Activated T-cell treated with anti-CD3 and anti-CD28 coated beads, Interleukin-2, amount 50 U/mL, for 72 hours (primary cell): Measurements from ENCODE around the gene TMEM50B. TPM values are rescaled to one million over a fixed set of nuclear protein-coding genes. Genes with fewer than 3 reads are reported as not detected.
"Not testable (repeated sequence)": the region's sequence is repeated elsewhere in the genome, so short reads cannot be mapped to it uniquely, and the experiment has no call there.

Source experiments
- ATAC-seq, 2 donors: fragments of 150-1000 bp; cut with Tn5 transposase; replicated peaks in 1 of 2; 2 replicates each; pipeline ENCODE4 v1.10.0; 2021; ENCODE audit warnings: moderate library complexity in 2 of 2, mild to moderate bottlenecking in 1 of 2
- DNase-seq, 2 donors: peaks; one replicate each; pipeline ENCODE4 v3.0.0; 2021 to 2022; ENCODE audit warnings: mixed read lengths in 1 of 2
- H3K27ac Mint-ChIP-seq: one replicate; pipeline ENCODE4 v1.8.0; 2022; ENCODE audit warnings: mild to moderate bottlenecking, moderate library complexity, mixed read lengths
- H3K27me3 Mint-ChIP-seq: one replicate; pipeline ENCODE4 v1.8.0; 2022; ENCODE audit warnings: low read depth, mixed read lengths
- H3K36me3 Mint-ChIP-seq, 2 donors: one replicate each; pipeline ENCODE4 v1.8.0; 2022; ENCODE audit warnings: mixed read lengths in 2 of 2, mild to moderate bottlenecking in 1 of 2; ENCODE audit not compliant: insufficient read depth in 2 of 2
- H3K4me1 Mint-ChIP-seq: one replicate; pipeline ENCODE4 v1.8.0; 2022; ENCODE audit warnings: low read depth, mixed read lengths
- H3K4me3 Mint-ChIP-seq, 2 donors: one replicate each; pipeline ENCODE4 v1.8.0; 2022; ENCODE audit warnings: mild to moderate bottlenecking in 2 of 2, mixed read lengths in 2 of 2, moderate library complexity in 2 of 2
- H3K9me3 Mint-ChIP-seq, 2 donors: one replicate each; pipeline ENCODE4 v1.8.0; 2022; ENCODE audit warnings: mixed read lengths in 2 of 2
- total RNA-seq, 2 donors: library from RNA; stranded (reverse); gene quantifications; one replicate each; pipeline ENCODE4 v1.2.3, GENCODE V29; 2022

Gene TMEM50B
- total RNA-seq, 2 donors from 2014 or later, result 18.1 to 27.2 TPM

DNA sequence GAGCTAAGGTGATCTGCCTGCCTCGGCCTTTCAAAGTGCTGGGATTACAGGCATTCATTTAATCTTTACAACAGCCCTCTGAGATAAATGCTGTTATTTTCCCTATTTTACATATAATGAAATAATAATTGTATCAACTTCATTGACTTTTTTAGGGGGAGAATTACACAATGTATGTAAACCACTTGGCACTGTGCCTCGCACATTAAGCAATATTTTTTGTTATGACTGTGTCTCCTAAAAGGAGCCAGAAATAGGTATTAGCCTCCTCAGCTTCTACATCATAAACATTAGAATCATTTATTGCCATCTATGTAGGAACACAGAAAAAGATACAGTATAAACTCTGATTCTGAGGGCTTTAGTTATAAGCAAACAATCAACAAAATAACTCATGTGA lies 12.8 kb upstream of the TMEM50B start:
- H3K4me3 Mint-ChIP-seq, result peak overlapping the region; percentile 32 to 87
- H3K27me3 Mint-ChIP-seq, result no peaks in the 10 kb centered on the region
- no peaks in the 10 kb centered on the region for H3K9me3 Mint-ChIP-seq
- DNase-seq, result no peak
- H3K4me1 Mint-ChIP-seq, result peaks cover 18% of the 10 kb centered on the region
- ATAC-seq, result no peak
- no peak overlapping the region for H3K27ac Mint-ChIP-seq
- no peaks in the 10 kb centered on the region for H3K36me3 Mint-ChIP-seq

DNA sequence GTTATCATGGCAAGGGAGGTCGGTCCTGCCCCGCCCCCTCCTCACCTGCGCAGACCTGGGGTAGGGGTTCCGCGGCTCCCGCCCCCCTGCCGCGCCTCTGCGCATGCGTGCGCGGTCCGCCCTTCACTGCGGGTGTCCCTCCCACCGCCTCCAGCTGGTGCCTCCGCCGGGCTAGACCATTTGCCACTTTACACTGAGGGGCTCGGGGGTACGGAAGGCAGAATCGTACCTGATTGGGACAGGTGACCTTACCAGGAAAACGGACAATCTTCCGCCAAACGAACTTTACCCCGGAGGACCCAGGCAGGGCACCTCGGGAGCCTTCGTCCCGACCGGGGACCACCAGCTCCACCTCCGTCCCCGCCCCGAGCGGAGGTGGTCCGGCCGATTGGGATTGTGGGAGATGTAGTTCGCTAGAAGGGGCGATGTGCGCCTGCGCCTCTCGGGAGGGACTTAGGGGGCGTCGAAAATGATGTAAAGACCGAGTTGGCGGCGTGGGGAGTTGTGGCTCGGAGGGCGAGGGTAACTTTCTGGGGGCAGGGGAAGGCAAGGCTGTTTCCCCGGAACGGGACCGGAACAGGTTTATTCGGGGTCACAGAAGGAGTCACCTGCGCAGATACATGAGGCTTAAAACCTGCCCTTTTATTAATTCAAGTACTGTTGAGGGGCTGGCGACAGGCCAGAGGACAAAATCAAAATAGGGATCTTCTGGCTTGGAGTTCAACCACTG lies 11.8 kb upstream of the TMEM50B start, which contains the start of gene DNAJC28:
Gene DNAJC28, minus strand, starts transcription at position 344 of the 730 bp plus-strand sequence. CDS start 2,323 bp downstream, outside the sequence.
- peak; percentile 97 to 98 for ATAC-seq
- H3K27ac Mint-ChIP-seq, result peak within 1 kb of the TSS; percentile 91
- H3K4me3 Mint-ChIP-seq, result peak within 1 kb of the TSS; percentile 87

DNA sequence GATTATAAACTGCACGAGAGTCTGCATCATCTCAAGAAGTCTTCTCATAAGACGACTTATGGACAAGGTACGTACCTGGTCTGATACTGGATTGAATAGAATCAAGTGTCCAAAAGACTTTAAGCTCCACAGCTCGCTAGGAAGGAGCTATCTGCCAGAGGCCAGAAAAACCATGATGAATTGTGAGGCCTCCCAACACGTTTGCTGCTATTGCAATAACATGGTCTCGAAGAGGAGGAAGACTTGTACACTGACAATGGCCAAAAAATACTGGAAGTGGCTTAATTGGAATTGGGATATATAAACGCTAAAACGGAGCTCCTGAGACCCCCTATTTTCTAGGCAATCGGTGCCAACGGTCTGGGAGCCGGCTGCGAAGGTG lies 11.2 kb upstream of the TMEM50B start:
- Mint-ChIP-seq H3K4me3 (peak overlapping the region; percentile 87), H3K36me3 (no peaks in the 10 kb centered on the region), H3K27me3 (no peaks in the 10 kb centered on the region), H3K9me3 (no peaks in the 10 kb centered on the region), H3K27ac (peak overlapping the region; percentile 91), H3K4me1 (peaks cover 18% of the 10 kb centered on the region)
- ATAC-seq (no peak), DNase-seq (no peak)

More for the DNA sequence above, 11.8 kb upstream of the TMEM50B start, which contains the start of gene DNAJC28:
- Mint-ChIP-seq H3K9me3 (no peaks in the 10 kb centered on the region), H3K4me1 (peaks cover 18% of the 10 kb centered on the region), H3K36me3 (no peaks in the 10 kb centered on the region), H3K27me3 (no peaks in the 10 kb centered on the region)
- DNase-seq, result peak; percentile 95

DNA sequence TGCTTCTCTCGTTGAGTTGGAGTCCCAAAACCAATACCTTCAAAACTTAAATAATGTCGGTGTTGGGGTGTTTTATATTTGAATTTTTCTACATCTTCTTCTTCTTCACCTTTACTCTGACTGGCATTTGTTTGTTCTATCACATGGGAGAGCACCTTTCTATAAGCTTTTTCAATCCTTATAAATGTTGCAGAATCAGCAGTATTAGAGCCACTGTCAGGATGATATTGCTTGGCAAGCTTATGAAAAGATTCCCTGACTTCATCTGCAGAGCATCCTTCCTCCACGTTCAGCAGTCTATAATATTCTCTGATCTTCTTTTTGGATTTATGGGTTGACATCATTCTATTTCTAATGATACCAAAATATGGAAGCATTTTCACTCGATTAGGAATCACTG lies 9.2 kb upstream of the TMEM50B start:
- Mint-ChIP-seq H3K4me1 (peaks cover 18% of the 10 kb centered on the region), H3K4me3 (no peak overlapping the region), H3K27me3 (no peaks in the 10 kb centered on the region), H3K36me3 (no peaks in the 10 kb centered on the region), H3K27ac (peak overlapping the region; percentile 47), H3K9me3 (no peaks in the 10 kb centered on the region)
- ATAC-seq, result no peak
- DNase-seq, result no peak

DNA sequence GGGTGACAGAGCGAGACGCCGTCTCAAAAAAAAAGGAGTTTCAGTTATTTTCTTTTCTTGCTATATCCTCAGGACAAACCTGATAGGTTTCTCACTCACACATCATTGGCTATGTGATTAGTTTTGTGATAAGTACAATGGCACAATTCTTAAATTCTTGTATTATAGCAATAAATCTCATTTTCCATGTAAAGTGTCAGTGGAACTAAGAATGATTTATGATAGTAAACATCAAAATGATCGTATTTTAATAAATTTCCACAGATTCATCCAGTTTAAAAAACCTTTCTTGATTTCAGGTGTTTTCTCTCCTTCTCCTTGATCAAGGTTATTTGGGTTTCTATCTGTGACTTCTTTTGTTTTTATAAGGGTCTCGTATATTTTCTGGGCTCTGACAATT lies 8.2 kb upstream of the TMEM50B start:
- no peaks in the 10 kb centered on the region for H3K27me3 Mint-ChIP-seq
- no peaks in the 10 kb centered on the region for H3K9me3 Mint-ChIP-seq
- H3K36me3 Mint-ChIP-seq, result no peaks in the 10 kb centered on the region
- DNase-seq (no peak), ATAC-seq (no peak)
- no peak overlapping the region for H3K27ac Mint-ChIP-seq
- peaks cover 18% of the 10 kb centered on the region for H3K4me1 Mint-ChIP-seq
- H3K4me3 Mint-ChIP-seq, result no peak overlapping the region

DNA sequence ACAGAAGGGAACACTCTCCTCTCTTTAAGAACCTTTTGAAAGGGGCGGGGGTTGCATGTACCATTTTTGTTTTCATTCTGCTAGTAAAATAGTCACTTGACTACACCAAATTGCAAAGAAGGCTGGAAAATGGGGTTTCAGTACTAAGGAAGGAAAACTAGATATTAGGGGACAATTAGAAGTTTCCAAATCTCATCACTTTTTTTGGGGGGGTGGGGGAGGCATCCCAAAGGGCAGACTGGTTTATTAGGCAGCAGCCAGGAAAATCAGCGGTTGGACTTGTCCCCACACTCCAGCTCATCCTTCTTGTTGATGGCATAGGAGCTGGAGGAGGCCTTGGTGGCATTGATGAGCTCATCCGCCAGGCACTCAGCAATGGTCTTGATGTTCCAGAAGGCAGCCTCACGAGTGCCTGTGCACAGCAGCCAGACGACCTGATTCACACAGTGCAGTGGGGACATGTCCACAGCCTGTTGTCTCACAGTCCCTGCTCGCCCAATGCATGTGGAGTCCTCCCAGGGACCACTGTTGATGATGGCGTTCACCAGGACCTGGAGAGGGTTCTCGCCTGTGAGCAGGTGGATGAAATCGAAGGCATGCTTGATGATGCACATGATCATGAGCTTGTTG lies 1.7 kb upstream of the TMEM50B start:
- Mint-ChIP-seq H3K9me3 (no peaks in the 10 kb centered on the region), H3K27ac (no peak overlapping the region), H3K4me1 (peaks cover 20% of the 10 kb centered on the region), H3K27me3 (no peaks in the 10 kb centered on the region), H3K4me3 (peak overlapping the region; percentile 94 to 99), H3K36me3 (peaks cover 0 to 2% of the 10 kb centered on the region in 2 donors)
- no peak for ATAC-seq
- no peak for DNase-seq

DNA sequence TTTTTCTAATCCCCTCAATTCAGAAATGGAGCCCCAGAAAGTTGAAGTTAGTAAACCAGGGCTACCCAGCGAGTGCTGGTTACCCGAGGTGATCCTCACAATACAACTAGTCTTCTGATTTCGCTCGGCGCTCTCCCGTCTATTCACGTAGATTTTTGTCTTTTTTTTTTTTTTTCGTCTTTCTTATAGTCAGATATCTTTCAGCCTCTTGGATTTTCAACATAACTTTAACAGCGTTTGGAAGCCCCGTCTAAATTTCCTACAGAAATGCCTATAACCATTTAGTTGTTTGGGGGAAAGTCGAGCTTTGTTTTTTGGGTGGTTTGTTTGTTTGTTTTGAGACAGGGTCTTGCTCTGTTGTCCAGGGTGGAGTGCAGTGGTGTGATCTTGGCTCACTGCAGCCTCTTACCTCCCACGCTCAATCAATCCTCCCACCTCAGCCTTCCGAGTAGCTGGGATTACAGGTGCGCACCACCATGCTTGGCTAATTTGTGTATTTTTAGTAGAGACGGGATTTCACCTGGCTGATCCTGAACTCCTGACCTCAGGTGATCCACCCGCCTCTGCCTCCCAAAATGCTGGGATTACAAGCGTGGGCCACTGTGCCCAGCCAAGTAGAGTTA lies 818 bp upstream of the TMEM50B start:
- H3K4me1 Mint-ChIP-seq, result peaks cover 20% of the 10 kb centered on the region
- H3K36me3 Mint-ChIP-seq, result peaks cover 0 to 2% of the 10 kb centered on the region in 2 donors
- H3K4me3 Mint-ChIP-seq, result peak overlapping the region; percentile 94 to 99
- ATAC-seq, result no peak
- H3K27ac Mint-ChIP-seq, result peak overlapping the region; percentile 94
- H3K9me3 Mint-ChIP-seq, result no peaks in the 10 kb centered on the region
- no peaks in the 10 kb centered on the region for H3K27me3 Mint-ChIP-seq
- DNase-seq, result no peak

DNA sequence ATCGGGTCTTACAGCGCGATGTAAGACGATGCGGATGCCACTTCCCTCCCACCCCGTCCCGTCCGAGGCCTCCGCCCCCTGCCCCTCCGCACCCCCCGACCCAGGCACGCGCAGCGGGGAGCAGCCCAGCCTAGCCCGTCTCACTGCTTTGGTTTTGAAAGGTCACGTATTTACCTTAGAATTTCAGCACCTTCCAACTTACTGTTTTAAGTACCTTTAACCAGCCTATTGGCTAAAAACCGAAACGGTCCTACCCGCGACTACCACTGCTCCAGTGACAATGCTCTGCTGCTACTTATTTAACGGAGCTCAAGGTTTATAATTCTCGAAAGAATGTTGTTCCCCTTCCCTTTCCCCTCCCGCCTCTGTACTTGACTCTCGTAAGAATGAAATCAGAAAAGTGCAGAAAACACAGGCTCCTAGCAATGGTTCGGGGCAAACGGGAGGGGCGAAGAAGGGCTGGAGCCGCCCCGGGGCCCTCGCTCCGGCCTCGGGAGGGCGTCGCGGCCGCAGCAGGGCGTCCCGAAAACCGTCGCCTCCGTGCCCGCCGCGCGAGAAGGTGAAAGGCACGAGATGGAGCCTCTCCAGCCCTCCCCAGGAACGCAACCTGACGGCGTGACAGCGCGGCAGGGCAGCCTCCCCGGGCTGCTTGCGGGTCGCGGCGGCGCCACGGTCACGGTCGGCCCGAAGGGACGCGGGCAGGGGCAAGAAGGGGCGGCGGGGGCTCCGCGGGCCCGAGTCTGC lies 667 bp downstream of the TMEM50B start:
- Mint-ChIP-seq H3K9me3 (no peaks in the 10 kb centered on the region), H3K27ac (peak overlapping the region; percentile 20), H3K4me1 (peaks cover 20% of the 10 kb centered on the region), H3K27me3 (no peaks in the 10 kb centered on the region), H3K4me3 (peak overlapping the region; percentile 94 to 99), H3K36me3 (peaks cover 0 to 2% of the 10 kb centered on the region in 2 donors)
- ATAC-seq (peak; percentile 19 to 22), DNase-seq (peak; percentile 54 to 58)

DNA sequence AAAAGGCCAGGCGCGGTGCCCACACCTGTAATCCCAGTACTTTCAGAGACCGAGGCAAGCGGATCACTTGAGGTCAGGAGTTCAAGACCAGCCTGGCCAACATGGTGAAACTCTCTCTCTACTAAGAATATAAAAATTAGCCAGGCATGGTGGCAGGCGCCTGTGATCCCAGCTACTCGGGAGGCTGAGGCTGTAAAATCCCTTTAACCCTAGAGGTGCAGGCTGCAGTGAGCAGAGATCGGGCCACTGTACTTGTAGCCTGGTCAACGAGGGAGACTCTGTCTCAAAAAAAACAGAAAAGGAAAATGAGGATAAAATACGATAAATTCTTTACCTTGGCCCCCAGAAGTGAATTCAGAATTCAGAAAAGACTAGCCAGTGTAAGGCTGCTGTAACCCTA lies 1.6 kb downstream of the TMEM50B start:
- ATAC-seq, result no peak
- no peaks in the 10 kb centered on the region for H3K27me3 Mint-ChIP-seq

DNA sequence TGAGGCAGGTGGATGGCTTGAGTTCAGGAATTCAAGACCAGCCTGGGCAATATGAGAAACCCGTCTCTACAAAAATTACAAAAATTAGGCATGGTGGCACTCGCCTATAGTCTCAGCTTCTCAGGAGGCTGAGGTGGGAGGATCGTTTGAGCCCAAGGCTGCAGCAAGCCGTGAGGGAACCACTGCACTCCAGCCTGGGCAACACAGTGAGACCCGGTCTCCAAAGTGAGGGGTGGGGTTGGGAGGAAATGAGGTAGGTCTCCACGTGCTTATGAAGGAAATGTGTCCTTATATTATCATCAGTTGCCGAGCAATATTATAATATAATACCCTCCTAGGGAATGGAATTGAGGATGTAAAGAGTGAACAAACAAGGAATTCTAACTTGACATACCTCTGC lies 2.7 kb downstream of the TMEM50B start:
- no peak for ATAC-seq
- DNase-seq, result no peak
- H3K36me3 Mint-ChIP-seq, result peaks cover 0 to 2% of the 10 kb centered on the region in 2 donors
- no peaks in the 10 kb centered on the region for H3K27me3 Mint-ChIP-seq
- H3K4me3 Mint-ChIP-seq, result peak overlapping the region in 1 of 2 donors; percentile 36
- H3K9me3 Mint-ChIP-seq, result no peaks in the 10 kb centered on the region
- H3K4me1 Mint-ChIP-seq, result peaks cover 20% of the 10 kb centered on the region
- H3K27ac Mint-ChIP-seq, result no peak overlapping the region

More for the DNA sequence above, 1.6 kb downstream of the TMEM50B start:
- Mint-ChIP-seq H3K4me3 (peak overlapping the region; percentile 94 to 99), H3K27ac (peak overlapping the region; percentile 20), H3K4me1 (peaks cover 20% of the 10 kb centered on the region), H3K9me3 (no peaks in the 10 kb centered on the region), H3K36me3 (peaks cover 0 to 2% of the 10 kb centered on the region in 2 donors)
- DNase-seq, result no peak

DNA sequence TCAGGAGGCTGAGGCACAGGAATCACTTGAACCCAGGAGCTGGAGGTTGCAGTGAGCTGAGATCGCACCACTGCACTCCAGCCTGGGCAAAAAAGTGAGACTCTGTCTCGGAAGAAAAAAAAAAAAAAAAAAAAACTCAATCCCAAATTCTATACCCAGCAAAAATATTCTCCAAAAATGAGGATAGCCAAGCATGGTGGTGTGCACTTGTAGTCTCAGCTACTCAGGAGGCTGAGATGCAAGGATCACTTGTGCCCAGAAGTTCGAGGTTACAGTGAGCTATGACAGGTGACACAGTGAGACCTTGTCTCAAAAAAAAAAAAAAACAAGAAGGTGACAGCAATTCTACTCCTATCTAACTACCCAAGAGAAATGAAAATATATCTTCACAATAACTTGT lies 6.4 kb downstream of the TMEM50B start:
- DNase-seq (no peak), ATAC-seq (no peak)
- Mint-ChIP-seq H3K27me3 (no peaks in the 10 kb centered on the region), H3K4me3 (no peak overlapping the region), H3K4me1 (peaks cover 11% of the 10 kb centered on the region), H3K36me3 (no peaks in the 10 kb centered on the region), H3K27ac (no peak overlapping the region), H3K9me3 (no peaks in the 10 kb centered on the region)

DNA sequence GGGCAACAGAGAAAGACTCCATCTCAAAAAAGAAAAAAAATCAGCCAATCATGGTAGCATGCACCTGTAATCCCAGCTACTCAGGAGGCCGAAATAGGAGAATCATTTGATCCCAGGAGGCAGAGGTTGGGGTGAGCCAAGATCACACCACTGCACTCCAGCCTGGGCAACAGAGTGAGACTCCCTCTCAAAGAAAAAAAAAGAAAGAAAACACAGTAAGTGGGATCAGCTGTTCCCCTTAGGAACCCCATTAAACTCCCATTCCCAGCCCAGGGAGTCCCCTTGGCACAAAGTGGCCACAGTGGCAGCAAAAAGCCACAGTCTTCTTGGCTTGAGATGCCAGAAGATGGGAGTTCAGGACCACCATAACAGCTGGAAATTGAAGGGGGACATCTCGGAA lies 9.1 kb downstream of the TMEM50B start:
- Mint-ChIP-seq H3K27ac (no peak overlapping the region), H3K27me3 (no peaks in the 10 kb centered on the region), H3K4me1 (peaks cover 7% of the 10 kb centered on the region), H3K9me3 (no peaks in the 10 kb centered on the region), H3K36me3 (no peaks in the 10 kb centered on the region), H3K4me3 (no peak overlapping the region)
- ATAC-seq (no peak), DNase-seq (no peak)

DNA sequence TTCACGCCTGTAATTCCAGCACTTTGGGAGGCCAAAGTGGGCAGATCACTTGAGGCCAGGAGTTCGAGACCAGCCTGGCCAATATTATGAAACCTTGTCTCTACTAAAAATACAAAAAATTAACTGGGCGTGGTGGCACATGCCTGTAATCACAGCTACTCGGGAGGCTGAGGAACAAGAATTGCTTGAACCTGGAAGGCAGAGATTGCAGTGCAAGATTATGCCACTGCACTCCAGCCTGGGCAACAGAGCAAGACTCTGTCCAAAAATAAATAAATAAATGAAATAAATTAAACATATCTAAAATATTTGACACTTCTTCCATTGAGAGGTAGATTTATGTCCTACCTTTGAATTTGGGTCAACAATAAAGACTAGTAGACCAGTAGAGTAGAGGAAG lies 10.6 kb downstream of the TMEM50B start:
- not testable (repeated sequence) for H3K4me1 Mint-ChIP-seq, H3K4me3 Mint-ChIP-seq, H3K27ac Mint-ChIP-seq, H3K27me3 Mint-ChIP-seq, H3K36me3 Mint-ChIP-seq, H3K9me3 Mint-ChIP-seq, DNase-seq, ATAC-seq
